Activated CD4-positive, alpha-beta T cell treated with anti-CD3 and anti-CD28 coated beads, Interleukin-10, Interleukin-2, amounts not matched to agents 100 ng/mL and 50 ng/mL, durations not matched to agents 16 hours and 8 hours (primary cell): ENCODE results near the gene PLIN3.
A peak's percentile ranks its signal among the peaks of the same experiment; 100 is the strongest.
"Not testable (repeated sequence)": the region's sequence is repeated elsewhere in the genome, so short reads cannot be mapped to it uniquely, and the experiment has no call there.

Experiments used
- DNase-seq: peaks from one replicate; pipeline ENCODE4 v3.0.0-alpha.2; 2020

PLIN3 gene

DNA sequence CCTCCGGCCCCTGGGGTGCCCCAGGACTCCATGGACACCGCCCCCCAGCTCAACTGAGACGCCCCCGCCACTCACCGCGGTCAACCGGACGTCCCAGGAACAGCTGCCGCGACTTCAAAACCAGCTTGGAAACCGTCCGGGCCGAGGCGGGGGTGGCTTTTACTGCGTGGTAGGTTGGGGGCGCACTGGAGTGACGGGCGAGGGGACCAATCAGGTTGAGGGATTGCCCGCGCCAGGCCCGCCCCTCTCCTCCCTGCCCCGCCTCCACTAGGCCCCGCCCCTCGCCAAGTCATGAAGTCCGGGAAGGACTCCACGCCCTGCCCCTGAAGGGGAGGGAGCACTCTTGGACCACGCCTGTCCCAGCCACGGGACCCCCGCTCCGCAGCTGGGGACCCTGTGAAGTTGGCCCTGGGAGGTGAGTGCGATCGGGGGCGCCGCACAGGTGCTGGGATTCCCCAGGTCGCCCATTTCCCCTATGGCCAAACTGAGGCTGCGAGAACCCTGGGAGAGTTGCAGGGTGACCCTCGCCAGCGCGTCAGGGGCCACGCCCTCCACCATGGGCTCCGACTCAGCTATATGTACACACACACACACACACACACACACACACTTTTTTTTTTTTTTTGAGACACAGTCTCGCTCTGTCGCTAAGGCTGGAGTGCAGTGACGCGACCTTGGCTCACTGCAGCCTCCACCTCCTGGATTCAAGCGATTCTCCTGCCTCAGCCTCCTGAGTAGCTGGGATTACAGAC, at the start of gene PLIN3:
Gene PLIN3, minus strand, starts transcription at position 134 of the 752 bp plus-strand sequence. CDS start 6,273 bp downstream, outside the sequence.
- DNase-seq = peak; percentile 95

DNA sequence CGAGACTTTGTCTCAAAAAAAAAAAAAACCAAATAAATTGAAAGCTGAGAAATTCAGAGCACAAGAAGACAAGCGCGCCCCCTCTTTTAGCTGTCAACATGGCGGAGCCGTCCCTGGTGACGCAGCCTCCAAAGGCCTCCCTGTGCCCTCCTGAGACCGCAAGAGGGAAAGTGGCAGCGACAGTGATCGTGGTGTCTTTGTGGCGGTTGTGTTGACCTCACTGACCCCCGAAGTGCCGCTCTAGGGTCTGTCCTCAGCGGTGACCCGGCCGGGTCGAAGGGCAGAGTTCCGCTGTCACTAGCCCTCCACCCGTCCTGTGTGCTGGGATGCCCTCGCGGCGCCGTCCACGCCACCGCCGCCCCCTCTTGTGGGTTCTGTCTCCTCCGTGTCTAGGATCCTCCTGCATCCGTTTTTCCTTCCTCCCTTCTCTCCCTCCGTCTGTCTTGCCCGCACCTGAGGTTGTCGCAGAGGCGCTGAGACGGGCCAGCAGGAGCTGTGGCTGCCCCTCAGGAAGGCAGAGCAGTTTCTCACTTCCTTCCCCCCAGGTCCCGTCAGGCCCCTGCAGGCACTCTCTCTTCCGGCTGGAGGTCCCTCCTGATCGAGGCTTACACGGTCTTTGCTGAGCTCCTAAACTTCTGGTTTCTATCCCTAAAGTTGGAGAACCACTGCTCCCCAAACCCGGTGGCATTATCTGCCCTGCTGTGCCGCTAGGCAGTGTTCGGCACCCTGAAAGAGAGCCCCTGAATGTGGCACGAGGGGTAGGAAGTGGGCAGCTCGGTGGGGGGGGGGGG, 49.0 kb upstream of the PLIN3 start:
- peak; percentile 31 for DNase-seq

- peak; percentile 80 for DNase-seq
Measured at GRCh38 chr19:4914736-4915501, 47.5 kb upstream of the PLIN3 start.

DNA sequence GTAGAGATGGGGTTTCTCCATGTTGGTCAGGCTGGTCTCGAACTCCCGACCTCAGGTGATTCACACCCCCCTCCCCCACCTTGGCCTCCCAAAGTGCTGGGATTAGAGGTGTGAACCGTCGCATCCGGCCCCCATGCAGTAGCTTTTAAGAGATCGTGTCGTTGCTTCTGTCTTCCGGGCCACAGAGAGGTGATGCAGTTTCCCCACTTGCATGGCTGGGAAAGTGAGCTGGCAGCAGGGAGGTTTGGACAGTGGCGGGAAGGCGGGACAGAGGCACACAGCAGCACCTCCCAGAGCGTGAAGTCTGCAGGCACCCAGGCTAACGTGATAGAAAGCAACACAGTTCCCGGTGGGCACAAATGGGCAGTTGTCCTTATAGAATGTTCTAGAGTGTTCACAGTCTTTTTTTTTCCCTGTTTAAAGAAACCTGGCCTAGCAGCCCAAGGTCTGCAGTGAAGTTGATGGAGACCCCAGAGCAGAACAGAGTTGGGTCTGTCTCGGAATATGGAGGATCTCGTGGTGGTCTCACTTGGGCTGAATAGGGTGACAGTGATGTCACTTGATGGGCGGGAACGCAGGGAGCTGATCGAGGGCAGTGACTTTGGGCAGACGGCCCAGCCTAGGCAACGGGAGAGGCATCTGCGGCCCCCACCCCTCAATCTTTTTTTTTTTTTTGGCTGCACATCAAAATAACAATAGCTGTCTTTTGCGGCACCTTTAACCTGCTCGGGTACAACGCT, 46.7 kb upstream of the PLIN3 start:
- peak; percentile 50 for DNase-seq

- DNase-seq = peak; percentile 85
Measured at GRCh38 chr19:4911786-4912672, 44.6 kb upstream of the PLIN3 start.

DNA sequence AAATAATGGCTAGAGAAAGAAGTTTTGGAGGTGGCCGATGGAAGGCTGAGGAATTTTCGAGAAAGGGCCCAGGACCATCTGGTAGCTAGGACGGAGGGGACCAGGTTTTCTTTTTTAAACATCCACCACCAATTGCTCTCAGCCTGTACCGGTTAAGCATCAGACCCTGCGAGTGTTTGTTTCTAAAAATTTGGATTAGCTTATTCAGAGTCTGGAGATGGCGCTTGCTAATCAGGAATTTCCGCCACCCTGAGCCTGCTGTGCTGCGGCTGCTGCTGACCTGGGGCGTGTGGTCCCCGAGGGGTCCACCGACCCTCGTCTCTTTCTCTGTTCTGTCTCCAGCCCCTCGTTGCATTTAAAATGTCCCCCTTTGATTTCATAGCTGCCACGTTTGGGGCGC, 43.8 kb upstream of the PLIN3 start:
- DNase-seq = no peak

- peak; percentile 68 for DNase-seq
Measured at GRCh38 chr19:4910594-4911281, 43.3 kb upstream of the PLIN3 start.

DNA sequence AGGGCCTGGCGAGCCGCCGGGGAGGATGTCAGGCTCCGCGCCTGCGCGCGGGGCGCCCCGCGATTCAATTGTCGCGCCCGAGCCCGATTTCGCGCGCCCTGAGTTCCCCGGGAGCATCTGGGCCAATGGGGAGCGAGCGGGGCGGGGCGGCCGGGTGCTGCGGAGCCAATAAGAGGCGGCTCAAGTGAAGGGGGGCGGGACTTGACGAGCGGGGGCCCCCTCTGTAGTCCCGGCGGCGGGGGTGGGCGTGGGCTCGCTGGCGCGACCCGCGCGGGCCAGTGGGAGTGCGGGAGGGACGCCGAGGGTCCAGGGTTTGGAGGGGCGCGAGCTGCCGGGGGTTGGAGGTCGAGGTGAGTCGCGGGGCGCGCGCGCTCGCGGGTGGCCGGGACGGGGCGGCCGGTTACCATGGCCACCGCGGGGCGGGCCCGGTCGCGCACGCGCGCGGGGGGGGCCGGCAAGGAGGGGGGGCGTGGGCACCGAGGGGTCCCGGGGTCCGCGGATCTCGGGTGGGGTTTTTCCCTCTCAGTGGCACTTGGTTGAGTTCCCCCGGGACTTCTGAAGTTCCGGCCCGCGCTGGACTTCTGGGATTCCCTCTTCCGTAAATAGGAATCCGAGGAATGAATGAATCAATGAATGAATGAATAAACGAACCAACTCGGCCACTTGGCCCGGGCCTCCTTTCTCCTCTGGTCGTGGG, 42.6 kb upstream of the PLIN3 start:
- DNase-seq = peak; percentile 97

- DNase-seq = peak; percentile 87
Measured at GRCh38 chr19:4909156-4909896, 41.9 kb upstream of the PLIN3 start, which contains the start of gene UHRF1. Gene UHRF1 (plus strand): TSS chr19:4909501. CDS start chr19:4910886, 1,385 bp downstream.

- no peak for DNase-seq
Measured at GRCh38 chr19:4908781-4909155, 41.3 kb upstream of the PLIN3 start.

GRCh38 chr19:4908360-4908759, 40.9 kb upstream of the PLIN3 start:
- DNase-seq = no peak

- no peak for DNase-seq
Measured at GRCh38 chr19:4906963-4907362, 39.5 kb upstream of the PLIN3 start.

DNA sequence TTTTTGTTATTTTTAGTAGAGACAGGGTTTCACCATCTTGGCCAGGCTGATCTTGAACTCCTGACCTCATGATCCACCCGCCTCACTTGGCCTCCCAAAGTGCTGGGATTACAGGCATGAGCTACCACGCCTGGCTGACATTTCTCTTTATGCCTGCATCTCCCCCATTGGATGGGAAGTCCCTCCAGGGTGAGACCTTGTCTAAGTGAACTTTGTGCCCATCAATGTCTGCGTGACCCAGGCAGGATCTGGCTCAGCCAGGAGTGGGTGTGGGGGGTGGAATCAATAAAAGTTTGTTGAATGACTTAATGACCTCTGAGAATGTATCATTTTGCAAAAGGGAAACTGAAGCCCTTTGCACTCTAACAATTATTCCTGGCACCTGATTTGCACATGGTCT, 37.0 kb upstream of the PLIN3 start:
- no peak for DNase-seq

GRCh38 chr19:4902796-4903195, 35.3 kb upstream of the PLIN3 start, which contains the start of gene ARRDC5:
Gene ARRDC5 (minus strand): TSS chr19:4902896. CDS start chr19:4902825, 71 bp downstream.
- DNase-seq = no peak

DNA sequence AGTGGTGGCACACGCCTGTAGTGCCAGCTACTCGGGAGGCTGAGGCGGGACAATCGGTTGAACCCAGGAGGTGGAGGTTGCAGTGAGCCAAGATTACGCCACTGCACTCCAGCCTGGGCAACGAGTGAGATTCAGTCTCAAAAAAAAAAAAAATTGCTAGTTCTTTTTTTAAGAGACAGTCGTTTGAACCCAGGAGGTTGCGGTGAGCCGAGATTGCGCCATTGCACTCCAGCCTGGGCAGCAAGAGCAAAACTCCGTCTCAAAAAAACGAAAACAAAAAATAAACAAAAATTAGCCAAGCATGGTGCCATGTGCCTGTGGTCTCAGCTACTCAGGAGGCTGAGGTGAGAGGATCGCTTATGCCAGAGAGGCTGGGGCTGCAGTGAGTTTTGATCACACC, 33.4 kb upstream of the PLIN3 start:
- DNase-seq = not testable (repeated sequence)

GRCh38 chr19:4897146-4897545, 29.7 kb upstream of the PLIN3 start:
- no peak for DNase-seq

- DNase-seq = no peak
Measured at GRCh38 chr19:4896372-4896771, 28.9 kb upstream of the PLIN3 start.

DNA sequence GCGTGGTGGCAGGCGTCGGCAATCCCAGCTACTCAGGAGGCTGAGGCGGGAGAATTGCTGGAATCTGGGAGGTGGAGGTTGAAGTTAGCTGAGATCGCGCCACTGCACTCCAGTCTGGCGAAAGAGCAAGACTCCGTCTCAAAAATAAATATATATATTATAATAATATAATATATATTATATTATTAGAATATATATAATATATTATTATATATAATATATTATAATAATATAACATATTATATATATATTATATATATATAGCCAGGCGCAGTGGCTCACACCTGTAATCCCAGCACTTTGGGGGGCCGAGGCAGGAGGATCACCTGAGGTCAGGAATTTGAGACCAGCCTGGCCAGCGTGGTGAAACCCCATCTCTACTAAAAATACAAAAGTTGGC, 25.5 kb upstream of the PLIN3 start:
- not testable (repeated sequence) for DNase-seq

- DNase-seq = no peak
Measured at GRCh38 chr19:4891066-4891465, 23.6 kb upstream of the PLIN3 start.
